AG09319 (cell line): ENCODE results near the gene GPR156.

Experiments used
- DNase-seq: peaks from one replicate; pipeline ENCODE4 v3.0.0-alpha.2; 2010; ENCODE audit warnings: low read depth; ENCODE audit errors: extremely low read depth
- CTCF ChIP-seq: IDR thresholded peaks from 2 replicates; pipeline ENCODE4 v1.5.1; 2011; ENCODE audit warnings: low read depth, mild to moderate bottlenecking, inconsistent platforms, low read length, moderate library complexity

The GPR156 gene

DNA sequence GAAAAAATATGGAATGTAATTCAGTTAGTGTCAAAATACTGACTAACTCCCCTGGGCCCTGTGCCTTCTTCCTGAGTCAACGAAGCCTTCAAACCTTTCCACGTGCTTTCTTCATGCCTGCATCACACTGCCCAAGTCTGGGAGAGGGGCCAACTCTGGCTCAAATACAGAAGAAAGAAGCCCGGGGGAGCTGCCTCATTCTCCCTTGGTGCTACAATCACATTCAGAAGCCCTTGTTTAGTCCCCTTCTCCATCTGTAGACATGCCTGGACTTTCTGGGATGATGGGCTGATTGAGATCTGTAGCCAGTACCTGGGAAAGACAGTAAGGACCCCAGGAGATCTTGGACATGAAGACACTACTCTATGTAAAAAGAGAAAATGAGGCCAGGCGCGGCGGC is 113.0 kb downstream of the GPR156 start:
- TF ChIP-seq CTCF = no peak
- no peak for DNase-seq

DNA sequence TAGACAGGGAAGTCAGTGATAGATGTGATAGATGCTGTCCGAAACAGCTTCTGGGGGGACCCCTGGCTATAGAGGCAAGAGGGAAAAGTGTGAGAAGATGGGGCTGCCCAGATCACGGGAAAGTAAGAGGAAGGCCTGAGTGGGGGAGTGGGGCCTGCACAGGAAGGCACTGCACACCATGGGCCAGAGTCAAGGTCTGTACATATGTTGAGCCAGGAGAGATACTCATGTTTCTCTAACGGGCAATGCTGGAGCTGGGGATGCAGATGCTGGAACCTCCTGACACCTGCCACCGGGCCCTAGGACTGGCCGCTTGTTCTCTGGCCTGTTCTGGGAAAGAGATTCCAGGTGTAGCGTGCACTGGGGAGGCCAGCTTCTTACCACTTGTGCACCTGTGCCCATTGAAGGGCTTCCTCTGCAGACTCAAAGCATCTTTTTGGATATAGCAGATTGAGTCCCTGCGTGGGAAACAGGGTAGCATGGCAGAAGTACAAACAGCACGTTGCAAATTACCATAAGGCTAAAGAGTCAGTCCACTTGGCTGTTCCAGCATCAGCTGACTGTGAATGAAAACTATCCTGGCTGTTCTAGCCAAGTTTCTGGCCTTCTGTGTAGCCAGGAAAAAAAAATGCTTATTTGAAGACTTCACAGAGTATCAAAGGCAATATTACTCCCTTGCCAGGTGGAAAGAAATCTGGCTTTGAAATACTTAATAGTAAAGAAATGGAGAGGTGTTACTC is 113.7 kb downstream of the GPR156 start:
- no peak for TF ChIP-seq CTCF
- no peak for DNase-seq

GRCh38 chr3:120170223-120170622 is 114.8 kb downstream of the GPR156 start:
- no peak for TF ChIP-seq CTCF
- no peak for DNase-seq

DNA sequence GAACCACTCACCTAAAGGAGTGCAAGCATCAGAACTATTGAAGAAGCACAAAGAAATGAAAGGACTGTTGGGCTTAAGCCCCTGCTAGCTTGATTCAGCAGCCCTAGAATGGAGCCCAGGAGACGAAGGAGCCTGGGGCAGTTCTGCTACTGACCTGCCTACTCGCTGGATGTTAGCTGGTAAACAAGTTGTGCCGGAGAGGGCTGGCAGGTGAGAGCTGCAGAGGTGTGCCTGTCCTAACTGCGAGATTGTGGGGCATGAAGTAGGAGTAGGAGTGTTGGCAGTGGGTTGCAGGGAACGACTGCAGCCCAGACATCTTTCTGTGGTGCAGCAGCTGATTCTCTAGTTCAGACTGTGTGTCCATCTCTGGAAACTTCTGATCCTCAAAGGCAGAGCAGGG is 115.6 kb downstream of the GPR156 start:
- no peak for TF ChIP-seq CTCF
- DNase-seq = no peak

GRCh38 chr3:120168611-120169010 is 116.4 kb downstream of the GPR156 start:
- no peak for DNase-seq
- TF ChIP-seq CTCF = no peak

DNA sequence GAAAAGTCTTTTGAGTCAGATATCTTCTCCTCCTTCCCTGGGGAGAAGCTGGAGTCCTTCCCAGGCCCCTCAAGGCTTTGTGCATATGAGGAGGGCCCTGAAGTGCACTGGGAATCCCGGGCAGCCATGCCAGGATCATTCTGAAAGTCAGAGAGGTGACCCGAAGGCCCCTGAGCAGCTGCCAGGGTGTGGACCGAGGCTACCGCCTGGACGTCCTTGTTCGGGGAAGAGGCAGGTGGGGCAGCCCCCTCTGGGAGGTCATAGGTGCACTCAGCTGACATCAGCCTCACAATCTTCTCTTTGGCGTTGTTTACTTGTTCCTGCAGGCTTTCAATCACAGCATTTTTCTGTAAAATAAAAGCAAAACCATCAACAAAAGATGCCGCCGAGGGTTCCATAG is 117.0 kb downstream of the GPR156 start:
- no peak for DNase-seq
- no peak for TF ChIP-seq CTCF

GRCh38 chr3:120167488-120167887 is 117.5 kb downstream of the GPR156 start:
- TF ChIP-seq CTCF = no peak

More at GRCh38 chr3:120167488-120167887, 117.5 kb downstream of the GPR156 start:
- DNase-seq = no peak
